HG03575 (cell line): ENCODE data around the gene NR4A2.
"Not testable (repeated sequence)": the region's sequence is repeated elsewhere in the genome, so short reads cannot be mapped to it uniquely, and the experiment has no call there.

ENCODE experiments used
- ATAC-seq: cut with Tn5 transposase; IDR thresholded peaks from one replicate; pipeline ENCODE4 v1.9.1; 2021; ENCODE audit not compliant: unreplicated experiment, insufficient number of reproducible peaks, low FRiP score; ENCODE audit errors: extremely low read depth

The NR4A2 gene

DNA sequence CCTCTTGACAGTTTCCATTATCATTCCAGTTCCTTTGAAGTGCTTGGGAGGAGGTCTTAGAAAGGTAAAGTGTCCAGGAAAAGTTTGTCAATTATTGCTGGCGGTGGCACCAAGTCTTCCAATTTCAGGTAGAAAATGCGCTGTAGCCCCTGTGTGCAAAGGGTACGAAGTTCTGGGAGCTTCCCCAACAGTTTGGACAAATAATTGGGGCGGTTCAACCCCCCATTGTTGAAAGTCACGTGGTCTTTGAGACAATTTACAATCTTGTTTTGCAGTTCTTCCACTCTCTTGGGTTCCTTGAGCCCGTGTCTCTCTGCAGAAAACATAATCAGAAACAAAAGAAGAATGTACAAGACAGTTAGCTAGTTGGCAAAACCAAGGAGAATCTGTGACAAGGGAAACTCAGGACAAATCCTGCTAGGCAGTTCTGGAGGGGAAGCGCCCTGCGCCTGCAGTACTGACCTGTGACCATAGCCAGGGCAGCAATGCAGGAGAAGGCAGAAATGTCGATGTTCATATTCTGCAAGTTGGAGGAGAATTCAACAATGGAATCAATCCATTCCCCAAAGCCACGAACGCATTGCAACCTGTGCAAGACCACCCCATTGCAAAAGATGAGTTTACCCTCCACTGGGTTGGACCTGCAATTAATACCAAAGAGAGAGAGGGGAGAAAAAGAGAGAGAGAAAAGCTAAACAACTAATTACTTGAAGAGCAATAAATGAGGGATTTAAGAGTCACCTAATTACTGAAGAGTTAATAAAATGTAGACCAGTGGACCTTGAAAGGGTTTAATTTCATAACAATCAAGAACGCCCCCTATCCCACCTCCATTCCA lies 6.6 kb downstream of the NR4A2 start:
- no peak for ATAC-seq

DNA sequence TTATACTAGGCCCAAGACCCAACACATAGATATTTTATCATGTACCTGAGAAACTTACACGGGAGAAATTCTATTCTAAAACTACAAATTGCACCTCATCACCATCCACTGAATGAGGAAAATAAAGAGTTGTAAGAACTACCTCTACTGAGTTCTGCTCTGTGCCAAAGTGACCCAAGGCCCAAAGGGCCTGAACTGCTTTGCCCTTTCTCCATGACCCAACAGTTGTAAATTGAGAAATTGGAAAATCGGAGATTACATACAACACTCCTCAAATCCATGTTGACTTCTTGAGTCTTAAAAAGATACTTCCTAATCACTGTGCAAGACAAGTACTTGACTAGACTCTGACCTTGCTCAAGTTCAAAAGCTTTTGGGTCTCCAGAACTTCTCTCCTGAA lies 8.8 kb downstream of the NR4A2 start:
- no peak for ATAC-seq

DNA sequence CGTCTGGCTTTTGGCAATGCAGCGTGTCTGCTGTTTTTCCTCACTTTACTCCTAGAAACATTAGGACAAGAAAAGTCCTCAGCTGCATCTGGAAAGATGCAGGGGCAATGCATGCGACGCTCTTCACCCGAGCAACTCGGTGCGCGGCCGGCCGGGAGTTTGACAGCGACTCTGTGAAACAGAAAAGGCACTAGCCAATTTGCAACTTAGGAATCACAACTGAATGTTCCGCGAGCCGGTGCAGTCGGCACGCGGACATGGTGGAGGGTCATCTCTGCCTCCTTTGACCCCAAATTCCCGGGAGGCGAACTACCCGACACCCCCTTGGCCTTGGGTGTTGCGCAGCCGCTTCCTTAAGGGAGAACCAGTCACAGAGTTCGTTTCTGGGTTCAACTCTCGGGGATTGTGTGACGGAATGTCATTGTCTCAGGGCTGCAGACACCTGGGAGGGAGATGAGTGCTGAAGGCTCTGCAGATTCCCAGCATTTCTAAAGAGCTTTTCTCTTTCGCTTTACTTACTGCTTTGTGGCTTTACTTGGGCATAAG lies 9.8 kb downstream of the NR4A2 start:
- ATAC-seq, result no peak

DNA sequence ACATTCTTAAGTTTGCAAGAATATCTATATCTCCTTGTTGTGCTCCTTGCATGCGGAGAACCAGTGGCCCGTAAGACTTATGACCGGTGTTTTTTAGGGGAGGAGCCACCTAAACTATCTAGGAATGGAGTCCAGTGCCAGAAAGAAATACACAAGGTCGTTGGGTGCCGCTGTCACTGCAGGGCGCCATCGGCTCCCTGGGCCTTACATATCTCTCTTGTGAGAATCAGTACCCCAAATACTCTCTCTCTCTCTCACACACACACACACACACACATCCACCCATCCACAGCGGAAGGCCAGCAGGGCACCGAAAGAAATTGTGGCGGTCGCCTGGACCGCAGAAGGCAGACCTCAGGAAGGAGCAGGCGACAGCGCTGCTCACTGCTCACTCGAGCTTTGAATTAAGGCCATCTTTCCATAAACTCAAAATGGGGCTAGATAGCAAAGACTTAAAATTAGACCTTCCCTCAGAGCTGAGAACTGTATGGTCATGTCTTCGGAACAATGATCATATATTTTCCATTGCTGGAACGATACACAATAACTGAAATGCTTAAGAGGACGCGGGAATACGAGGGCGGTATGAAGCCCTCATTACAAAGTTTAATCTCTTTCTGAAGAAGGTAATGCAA lies 10.4 kb downstream of the NR4A2 start:
- ATAC-seq, result peak; percentile 37

DNA sequence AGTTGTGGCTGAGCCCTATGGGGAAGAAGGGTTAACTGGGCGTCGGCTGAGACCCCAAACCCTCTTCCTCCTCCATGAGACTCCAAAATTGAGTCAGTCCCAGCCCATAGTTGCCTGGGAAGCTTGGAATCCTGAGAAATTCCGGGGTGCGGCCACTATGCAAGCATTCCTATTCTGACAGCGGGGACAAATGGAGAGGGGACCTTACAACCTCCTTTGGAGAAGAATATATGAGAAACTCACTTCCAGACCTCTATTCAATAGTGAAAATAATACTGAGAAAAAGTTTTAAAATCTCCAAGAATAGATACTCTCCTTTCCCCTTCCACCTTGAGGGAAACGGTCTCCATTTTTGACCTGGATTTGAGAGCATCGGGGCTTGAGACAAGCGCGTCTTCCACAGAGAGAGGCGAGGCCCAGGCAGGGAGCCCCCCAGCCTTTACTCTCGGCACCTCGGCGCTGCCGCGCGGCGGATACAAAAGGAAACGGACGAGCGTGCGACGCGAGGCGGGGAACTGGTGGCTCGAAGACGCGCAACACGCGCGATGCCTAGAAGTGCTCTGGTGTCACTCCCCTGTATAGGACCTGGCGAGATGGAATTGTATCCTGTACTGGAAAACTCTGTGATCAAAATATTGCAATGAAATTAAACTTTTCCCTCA lies 11.1 kb downstream of the NR4A2 start:
- ATAC-seq, result no peak

DNA sequence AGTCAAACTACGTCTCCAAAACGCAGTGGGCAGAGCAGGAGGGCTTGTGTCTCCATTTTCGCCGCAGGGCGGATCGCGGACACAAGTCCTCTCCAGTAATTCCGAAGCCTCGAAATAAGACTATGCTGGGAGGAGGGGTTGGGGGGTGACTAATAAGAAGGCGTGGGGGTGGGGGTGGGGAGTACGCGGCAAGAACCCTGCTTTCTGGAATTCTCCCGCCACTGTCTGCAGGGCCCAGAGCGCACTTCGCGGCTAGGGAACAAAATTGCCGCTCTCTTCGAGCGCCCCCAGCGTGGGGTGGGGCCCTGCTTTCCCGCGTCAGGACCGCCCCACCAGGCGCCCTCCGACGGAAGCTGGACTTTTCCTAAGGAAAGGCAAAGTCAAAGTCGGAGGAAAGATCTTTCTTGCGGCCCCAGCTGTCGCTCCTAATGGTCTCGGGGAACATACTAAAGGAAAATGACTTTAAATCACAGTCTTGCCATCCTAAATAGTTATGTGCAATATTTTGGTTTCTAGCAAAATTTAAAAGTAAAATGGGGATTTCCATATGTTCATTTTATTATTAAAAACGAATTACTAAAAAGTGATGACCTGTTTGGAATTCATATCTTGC lies 11.9 kb downstream of the NR4A2 start:
- ATAC-seq, result no peak

DNA sequence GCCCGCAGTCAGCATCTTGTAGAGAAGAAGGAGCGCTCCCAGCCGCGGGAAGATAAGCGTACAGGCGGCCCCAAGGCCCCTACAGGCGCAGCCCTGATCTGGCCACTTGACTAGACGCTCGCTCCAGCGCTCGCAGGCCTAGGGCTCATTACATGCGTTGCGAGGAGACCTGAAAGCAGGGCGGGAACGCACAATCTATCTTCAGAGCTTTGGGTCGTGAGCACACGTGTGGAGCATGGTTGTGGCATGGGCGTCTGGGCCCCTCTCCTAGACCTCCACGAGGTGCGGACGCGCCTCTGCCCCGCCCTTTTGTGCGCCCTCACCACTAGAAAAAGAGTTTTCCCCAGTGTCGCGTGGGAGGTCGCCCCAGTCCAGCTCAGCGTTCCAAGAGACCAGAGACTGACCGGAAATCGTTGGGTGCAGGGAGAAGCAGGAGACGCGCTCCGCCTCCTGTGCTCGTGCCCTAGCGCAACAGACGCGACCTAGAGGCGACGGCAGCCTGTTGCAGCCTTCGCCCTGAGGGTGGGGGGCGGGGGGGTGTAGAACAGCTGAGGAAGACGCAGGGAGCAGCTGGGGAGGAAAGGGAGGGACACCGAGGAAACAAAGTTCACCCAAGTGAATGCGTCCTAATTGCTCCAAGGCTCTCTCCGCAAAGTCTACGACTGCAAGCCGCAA lies 12.6 kb downstream of the NR4A2 start:
- no peak for ATAC-seq

DNA sequence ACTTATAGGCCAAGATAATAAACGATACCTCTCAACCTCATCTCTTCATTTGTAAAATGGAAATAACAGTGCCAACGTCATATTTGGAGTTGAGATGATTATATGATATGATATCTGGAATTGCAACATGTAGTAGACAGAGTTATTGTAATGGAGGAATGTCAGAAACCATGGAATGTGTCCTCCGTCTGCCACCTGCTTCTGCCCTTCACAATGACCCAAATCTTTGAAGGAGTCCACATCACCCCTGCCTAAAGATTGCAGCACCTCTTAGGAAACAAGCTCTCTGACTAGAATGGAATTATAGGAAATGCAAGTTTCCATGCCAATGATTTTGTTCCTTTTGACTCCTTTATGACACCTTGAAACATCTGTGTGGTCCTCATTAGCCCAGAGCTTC lies 14.9 kb downstream of the NR4A2 start:
- ATAC-seq, result no peak

DNA sequence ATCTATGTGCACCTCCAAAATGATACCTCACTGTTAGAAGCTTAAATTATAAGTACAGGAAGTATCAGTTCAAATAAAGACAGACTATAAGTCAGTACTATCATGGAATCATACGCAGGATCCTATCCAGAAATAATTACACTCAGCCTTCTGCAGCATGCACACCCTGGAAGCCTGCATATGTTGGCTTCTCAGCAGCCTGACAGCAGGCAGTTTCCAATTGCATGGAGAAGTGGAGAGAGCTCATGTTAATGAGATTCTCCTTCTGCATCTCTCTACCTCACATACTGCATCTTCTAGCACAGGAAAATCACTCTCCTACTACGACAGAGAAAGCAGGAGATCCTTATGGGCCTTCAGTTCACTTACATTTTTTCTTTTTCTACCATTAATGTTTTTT lies 20.5 kb downstream of the NR4A2 start:
- ATAC-seq, result no peak

DNA sequence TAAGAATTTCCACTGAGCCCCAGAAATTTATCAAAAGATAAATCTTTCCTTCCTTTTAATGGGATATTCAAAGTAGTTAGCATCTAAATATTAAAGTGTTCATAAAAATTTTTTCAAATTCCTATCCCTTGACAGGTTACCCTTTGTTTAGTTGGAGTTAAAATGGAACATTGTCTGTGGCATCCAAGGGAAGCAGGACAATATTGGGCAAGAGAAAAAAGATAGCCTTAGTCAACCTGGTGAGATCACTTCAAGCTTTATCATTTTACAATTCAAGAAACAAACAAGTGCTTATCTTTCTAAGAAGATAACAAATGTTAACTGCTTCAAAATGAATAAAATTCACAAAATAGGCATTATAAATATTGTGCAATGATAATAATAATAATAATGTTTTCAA lies 21.7 kb downstream of the NR4A2 start:
- ATAC-seq, result no peak

DNA sequence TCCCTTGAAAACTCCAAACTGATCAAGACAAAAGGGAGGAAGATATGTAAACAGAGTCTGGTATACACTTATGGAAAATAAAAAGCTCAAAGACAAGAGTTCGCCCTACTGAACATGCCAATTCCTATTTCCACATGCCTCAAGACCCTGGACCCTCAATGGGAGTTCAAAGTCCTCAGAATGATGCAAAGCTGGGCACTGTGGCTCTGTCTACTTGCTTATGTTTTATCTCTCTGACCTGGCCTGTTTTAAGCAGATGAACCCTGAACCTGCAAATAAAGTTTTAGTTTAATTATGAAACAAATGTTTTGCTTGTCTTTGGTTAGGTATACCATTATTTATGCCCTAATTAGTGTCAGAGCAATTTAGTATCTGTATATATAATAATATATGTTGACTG lies 22.6 kb downstream of the NR4A2 start:
- ATAC-seq, result no peak

DNA sequence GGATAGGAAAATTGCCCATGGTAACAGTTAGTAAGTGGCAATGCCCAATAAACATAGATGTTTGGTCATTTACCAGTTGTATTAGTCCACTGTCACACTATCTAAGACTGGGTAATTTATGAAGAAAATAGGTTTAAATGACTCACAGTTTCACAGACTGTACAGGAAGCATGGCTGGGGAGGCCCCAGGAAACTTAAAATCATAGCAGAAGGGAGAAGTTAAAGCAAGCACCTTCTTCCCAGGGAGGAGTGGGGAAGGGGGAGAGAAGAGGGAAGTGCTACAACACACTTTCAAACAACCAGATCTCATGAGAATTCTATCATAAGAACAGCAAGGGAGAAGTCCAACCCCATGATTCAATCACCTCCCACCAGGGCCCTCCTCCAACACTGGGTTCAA lies 23.4 kb downstream of the NR4A2 start:
- ATAC-seq, result no peak

DNA sequence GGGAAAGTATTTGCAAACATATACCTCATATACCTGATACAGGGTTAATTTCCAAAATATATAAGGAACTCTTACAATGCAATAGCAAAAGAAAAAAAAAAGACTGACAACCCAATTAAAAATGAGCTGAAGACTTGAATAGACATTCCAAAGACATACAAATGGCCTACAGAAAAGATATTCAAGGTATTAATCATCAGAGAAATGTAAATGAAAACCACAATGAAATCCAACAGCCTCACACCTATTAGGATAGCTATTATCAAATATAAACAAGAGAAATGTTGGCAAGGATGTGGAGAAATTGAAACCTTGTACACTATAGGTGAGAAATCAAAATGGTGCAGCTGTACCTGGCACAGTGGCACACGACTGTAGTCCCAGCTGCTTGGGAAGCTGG lies 25.7 kb downstream of the NR4A2 start:
- no peak for ATAC-seq

DNA sequence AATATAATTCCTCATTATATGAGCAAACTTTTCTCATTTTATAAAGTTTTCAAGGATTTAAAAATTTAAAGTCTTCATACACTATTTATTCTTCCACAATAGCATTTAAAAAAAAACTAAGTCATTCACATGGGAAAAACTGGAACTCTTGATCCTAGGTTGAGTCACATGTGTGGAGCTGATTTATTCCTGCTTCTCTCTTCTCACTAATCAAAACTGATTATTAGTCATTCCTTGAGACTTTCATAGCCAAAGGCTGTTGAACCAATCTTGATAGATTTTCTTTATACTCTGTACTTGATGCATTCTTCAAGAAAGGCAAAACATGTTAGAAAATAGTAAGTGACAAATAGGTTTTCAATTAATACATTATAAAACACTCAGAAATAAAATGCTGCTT lies 27.4 kb downstream of the NR4A2 start:
- no peak for ATAC-seq

DNA sequence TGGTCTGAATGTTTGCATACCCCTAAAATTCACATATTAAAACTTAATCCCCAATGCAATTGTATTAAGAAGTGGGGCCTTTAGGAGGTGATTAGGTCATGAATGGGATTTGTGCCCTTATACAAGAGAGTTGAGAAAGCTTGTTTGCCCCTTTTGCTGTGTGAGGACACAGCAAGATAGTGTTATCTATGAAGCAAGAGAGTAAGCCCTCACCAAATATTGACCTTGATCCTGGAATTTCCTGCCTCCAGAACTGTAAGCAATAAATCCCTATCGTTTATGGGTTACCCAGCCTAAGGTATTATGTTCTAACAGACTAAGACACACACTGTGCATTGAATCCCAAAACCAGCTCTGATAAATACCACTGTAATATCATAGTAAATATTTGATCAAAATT lies 32.2 kb downstream of the NR4A2 start:
- no peak for ATAC-seq

DNA sequence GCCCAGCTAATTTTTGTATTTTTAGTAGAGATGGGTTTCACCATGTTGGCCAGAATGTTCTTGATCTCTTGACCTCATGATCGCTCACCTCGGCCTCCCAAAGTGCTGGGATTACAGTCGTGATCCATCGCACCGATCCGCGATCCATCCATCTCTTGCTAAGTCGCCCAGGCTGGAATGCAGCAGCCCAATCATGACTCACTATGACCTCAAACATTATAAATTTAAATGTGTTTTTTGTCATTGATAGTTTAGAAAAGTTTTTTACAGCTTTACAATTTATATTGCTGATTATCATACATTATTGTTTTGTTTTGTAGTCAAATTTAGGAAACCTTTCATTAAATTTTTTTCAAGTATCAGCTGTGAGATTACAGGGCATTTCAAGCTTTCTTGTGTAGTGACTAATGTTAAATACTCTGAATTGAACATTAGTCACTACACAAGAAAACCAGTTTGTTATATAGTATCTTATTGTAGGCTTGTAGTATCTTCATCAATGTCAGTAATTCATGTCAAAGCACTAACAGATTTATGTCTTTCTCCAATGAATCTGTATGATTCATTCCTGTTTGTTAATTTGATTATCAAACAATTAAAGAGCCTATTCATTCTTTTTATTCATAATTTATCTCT lies 37.5 kb downstream of the NR4A2 start:
- ATAC-seq, result no peak

DNA sequence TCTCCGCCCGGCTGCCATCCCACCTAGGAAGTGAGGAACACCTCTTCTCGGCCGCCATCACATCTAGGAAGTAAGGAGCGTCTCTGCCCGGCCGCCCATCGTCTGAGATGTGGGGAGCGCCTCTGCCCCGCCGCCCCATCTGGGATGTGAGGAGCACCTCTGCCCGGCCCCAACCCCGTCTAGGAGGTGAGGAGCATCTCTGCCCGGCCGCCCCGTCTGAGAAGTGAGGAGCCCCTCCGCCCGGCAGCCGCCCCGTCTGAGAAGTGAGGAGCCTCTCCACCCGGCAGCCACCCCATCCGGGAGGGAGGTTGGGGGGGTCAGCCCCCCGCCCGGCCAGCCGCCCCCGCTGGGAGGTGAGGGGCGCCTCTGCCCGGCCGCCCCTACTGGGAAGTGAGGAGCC lies 39.1 kb downstream of the NR4A2 start:
- not testable (repeated sequence) for ATAC-seq

DNA sequence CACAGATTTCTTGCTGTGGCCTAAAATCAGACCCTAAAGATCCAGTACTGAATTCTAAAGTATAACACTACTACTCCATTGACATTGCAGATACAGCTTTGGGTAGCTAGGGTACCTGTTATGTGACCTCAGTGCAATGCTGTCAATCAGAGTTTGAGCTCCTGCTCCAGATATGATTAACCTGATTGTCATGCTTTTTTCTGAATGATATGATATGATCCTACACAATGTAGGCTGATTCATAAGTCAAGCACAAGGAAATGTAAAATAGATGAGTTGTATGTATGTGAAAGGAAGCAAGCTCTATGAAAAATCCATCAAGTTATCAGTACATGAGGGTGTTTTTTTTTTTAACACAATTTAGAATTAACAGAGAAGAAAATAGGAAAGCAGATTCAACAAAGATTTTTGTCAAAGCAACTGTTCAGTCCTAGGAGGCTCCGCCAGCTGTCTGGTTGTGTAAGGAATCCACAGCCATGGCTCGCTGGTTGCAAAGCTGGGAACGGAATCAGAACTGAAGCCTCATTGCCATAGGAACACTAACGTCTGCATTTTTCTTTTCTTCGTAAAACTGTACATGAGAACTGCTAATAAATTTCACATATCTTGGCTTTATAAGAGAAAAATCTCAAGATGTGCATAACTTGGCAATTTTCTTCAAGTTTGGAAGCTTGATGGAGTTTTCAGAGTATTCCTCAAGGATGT lies 52.9 kb downstream of the NR4A2 start:
- ATAC-seq, result no peak
